SK-N-MC (cell line): ENCODE results near the gene MAP7.
"Not testable (repeated sequence)": the region's sequence is repeated elsewhere in the genome, so short reads cannot be mapped to it uniquely, and the experiment has no call there.

Source experiments
- DNase-seq: peaks from one replicate; pipeline ENCODE4 v3.0.0-alpha.2; 2011; ENCODE audit warnings: low read depth, low spot score
- H3K27ac ChIP-seq: fragments of 200-600 bp; sonication (generic); 2 replicates; pipeline ENCODE4 v1.5.1; 2016; ENCODE audit warnings: mixed run types
- H3K36me3 ChIP-seq: fragments of 200-600 bp; sonication (generic); 2 replicates; pipeline ENCODE4 v1.6.1; 2017; ENCODE audit warnings: antibody characterized with exemption, low read length, mixed read lengths; ENCODE audit not compliant: insufficient read depth
- H3K4me3 ChIP-seq: fragments of 200-600 bp; sonication (generic); 2 replicates; pipeline ENCODE4 v1.5.1; 2016
- H3K9ac ChIP-seq: fragments of 200-600 bp; sonication (generic); 2 replicates; pipeline ENCODE4 v1.8.0; 2017; ENCODE audit warnings: mixed run types, mixed read lengths; ENCODE audit not compliant: insufficient read length
- H3K9me3 ChIP-seq: fragments of 200-600 bp; sonication (generic); 2 replicates; pipeline ENCODE4 v1.6.1; 2017; ENCODE audit warnings: low read depth, mild to moderate bottlenecking, antibody characterized with exemption, low read length, moderate library complexity, mixed read lengths
- EZH2 ChIP-seq: fragments of 200-600 bp; sonication (generic); IDR thresholded peaks from one replicate; pipeline ENCODE4 v1.6.1; 2017; ENCODE audit warnings: antibody characterized with exemption
- FOXP2 ChIP-seq: optimal IDR thresholded peaks from 2 replicates; pipeline ENCODE3; 2011; ENCODE audit warnings: mild to moderate bottlenecking, moderate library complexity; ENCODE audit not compliant: insufficient read depth; ENCODE audit errors: extremely low read length, control extremely low read depth
- POLR2AphosphoS5 ChIP-seq: IDR thresholded peaks from 2 replicates; pipeline ENCODE4 v1.6.1; 2012; ENCODE audit warnings: mild to moderate bottlenecking, low read depth, low read length, borderline replicate concordance

The MAP7 gene

GRCh38 chr6:136404627-136405419 is 145.4 kb downstream of the MAP7 start:
- no peak for TF ChIP-seq FOXP2
- TF ChIP-seq POLR2AphosphoS5, result no peak
- Histone ChIP-seq H3K27ac (no peak overlapping the region), H3K4me3 (no peak overlapping the region), H3K9me3 (no peaks in the 10 kb centered on the region), H3K36me3 (no peaks in the 10 kb centered on the region), H3K9ac (no peak overlapping the region)
- no peak for DNase-seq

GRCh38 chr6:136404007-136404406 is 146.2 kb downstream of the MAP7 start:
- no peak for DNase-seq
- Histone ChIP-seq H3K27ac (no peak overlapping the region), H3K9ac (no peak overlapping the region), H3K4me3 (no peak overlapping the region), H3K9me3 (no peaks in the 10 kb centered on the region), H3K36me3 (no peaks in the 10 kb centered on the region)
- no peak for TF ChIP-seq EZH2
- TF ChIP-seq POLR2AphosphoS5, result no peak
- TF ChIP-seq FOXP2, result no peak

GRCh38 chr6:136403110-136403980 is 146.9 kb downstream of the MAP7 start:
- Histone ChIP-seq H3K27ac (no peak overlapping the region), H3K9ac (no peak overlapping the region), H3K4me3 (no peak overlapping the region), H3K36me3 (no peaks in the 10 kb centered on the region), H3K9me3 (no peaks in the 10 kb centered on the region)
- no peak for DNase-seq
- TF ChIP-seq EZH2 (no peak), POLR2AphosphoS5 (no peak), FOXP2 (no peak)

GRCh38 chr6:136401749-136402148 is 148.5 kb downstream of the MAP7 start:
- DNase-seq, result no peak
- no peak overlapping the region for H3K9ac ChIP-seq
- H3K9me3 ChIP-seq, result no peaks in the 10 kb centered on the region
- H3K36me3 ChIP-seq, result no peaks in the 10 kb centered on the region
- no peak overlapping the region for H3K27ac ChIP-seq
- TF ChIP-seq FOXP2, result no peak
- H3K4me3 ChIP-seq, result no peak overlapping the region

- DNase-seq, H3K9me3 ChIP-seq, H3K27ac ChIP-seq, H3K9ac ChIP-seq, H3K4me3 ChIP-seq, H3K36me3 ChIP-seq: not testable (repeated sequence)
These were observed 149.0 kb downstream of the MAP7 start for GRCh38 chr6:136401236-136401635.

GRCh38 chr6:136398453-136398852 is 151.8 kb downstream of the MAP7 start:
- no peak overlapping the region for H3K27ac ChIP-seq

GRCh38 chr6:136396908-136397307 is 153.3 kb downstream of the MAP7 start:
- H3K36me3 ChIP-seq, result no peaks in the 10 kb centered on the region
- H3K4me3 ChIP-seq, result no peak overlapping the region
- no peak overlapping the region for H3K9ac ChIP-seq
- TF ChIP-seq FOXP2 (no peak), EZH2 (no peak), POLR2AphosphoS5 (no peak)
- no peak overlapping the region for H3K27ac ChIP-seq
- no peaks in the 10 kb centered on the region for H3K9me3 ChIP-seq
- no peak for DNase-seq

More at GRCh38 chr6:136398453-136398852, 151.8 kb downstream of the MAP7 start:
- no peak overlapping the region for H3K9ac ChIP-seq
- TF ChIP-seq FOXP2 (no peak), EZH2 (no peak), POLR2AphosphoS5 (no peak)
- H3K4me3 ChIP-seq, result no peak overlapping the region
- no peaks in the 10 kb centered on the region for H3K9me3 ChIP-seq
- no peaks in the 10 kb centered on the region for H3K36me3 ChIP-seq
- DNase-seq, result no peak

- not testable (repeated sequence) for H3K9ac ChIP-seq, H3K36me3 ChIP-seq, DNase-seq, H3K27ac ChIP-seq, H3K9me3 ChIP-seq, H3K4me3 ChIP-seq
These were observed 159.3 kb downstream of the MAP7 start for GRCh38 chr6:136390959-136391358.

GRCh38 chr6:136387316-136387715 is 162.9 kb downstream of the MAP7 start:
- no peak for DNase-seq
- H3K4me3 ChIP-seq, result no peak overlapping the region
- no peaks in the 10 kb centered on the region for H3K9me3 ChIP-seq
- no peak overlapping the region for H3K27ac ChIP-seq
- no peak overlapping the region for H3K9ac ChIP-seq
- no peaks in the 10 kb centered on the region for H3K36me3 ChIP-seq
- TF ChIP-seq EZH2 (no peak), FOXP2 (no peak), POLR2AphosphoS5 (no peak)
